Coronary artery (tissue), 2 donors: ENCODE measurements around the gene RUSC1.
"Not testable (repeated sequence)": the region's sequence is repeated elsewhere in the genome, so short reads cannot be mapped to it uniquely, and the experiment has no call there.

Experiments used
- DNase-seq: peaks from one replicate; pipeline ENCODE4 v3.0.0-alpha.2; 2017; ENCODE audit warnings: low spot score
- H3K27ac ChIP-seq, 2 donors: fragments of 200-600 bp; sonication (generic); one replicate each; pipeline ENCODE4 v1.5.1; 2016 to 2019
- H3K4me3 ChIP-seq: fragments of 200-600 bp; sonication (generic); 2 replicates; pipeline ENCODE4 v1.5.1; 2016; ENCODE audit warnings: mild to moderate bottlenecking, moderate library complexity
- CTCF ChIP-seq: fragments of 200-600 bp; sonication (generic); IDR thresholded peaks from one replicate; pipeline ENCODE4 v1.5.1; 2019; ENCODE audit warnings: antibody characterized with exemption

The RUSC1 gene

GRCh38 chr1:155324037-155324716 is 3.5 kb downstream of the RUSC1 start:
- H3K27ac ChIP-seq, result peak overlapping the region; percentile 98 to 99
- DNase-seq, result peak; percentile 98
- TF ChIP-seq CTCF, result no peak
- H3K4me3 ChIP-seq, result peak overlapping the region; percentile 87

GRCh38 chr1:155324717-155325602 is 4.3 kb downstream of the RUSC1 start:
- peak overlapping the region; percentile 87 for H3K4me3 ChIP-seq
- no peak for TF ChIP-seq CTCF
- peak overlapping the region; percentile 98 to 99 for H3K27ac ChIP-seq
- peak; percentile 83 for DNase-seq

DNA sequence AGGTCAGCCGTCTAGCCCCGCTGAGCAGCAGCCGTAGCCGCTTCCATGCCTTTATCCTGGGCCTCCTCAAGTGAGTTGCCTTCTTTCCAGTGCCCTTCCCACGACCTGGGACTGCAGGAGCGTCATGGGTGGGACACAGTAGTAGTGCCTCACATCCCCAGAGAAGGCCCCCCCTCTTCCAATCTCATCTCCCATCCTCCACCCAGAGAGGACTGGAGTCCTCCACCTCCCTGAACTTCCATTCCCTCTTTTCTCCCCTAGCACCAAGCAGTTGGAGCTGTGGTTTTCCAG is 4.9 kb downstream of the RUSC1 start:
- Histone ChIP-seq H3K4me3 (peak overlapping the region; percentile 87), H3K27ac (peak overlapping the region in 1 of 2 donors; percentile 98)
- DNase-seq, result no peak
- TF ChIP-seq CTCF, result no peak

- no peak for DNase-seq
Measured at GRCh38 chr1:155326020-155326526, 5.4 kb downstream of the RUSC1 start.

DNA sequence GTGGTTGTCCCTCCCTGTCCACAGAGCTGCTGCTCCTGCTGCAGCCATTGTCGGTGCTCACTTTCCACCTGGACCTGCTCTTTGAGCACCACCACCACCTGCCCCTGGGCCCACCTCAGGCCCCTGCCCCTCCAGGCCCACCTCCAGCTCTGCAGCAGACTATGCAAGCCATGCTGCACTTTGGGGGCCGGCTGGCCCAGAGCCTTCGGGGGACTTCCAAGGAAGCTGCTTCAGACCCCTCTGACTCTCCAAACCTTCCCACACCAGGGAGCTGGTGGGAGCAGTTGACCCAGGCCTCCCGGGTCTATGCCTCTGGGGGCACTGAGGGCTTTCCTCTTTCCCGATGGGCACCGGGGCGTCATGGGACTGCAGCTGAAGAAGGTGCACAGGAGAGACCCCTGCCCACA is 5.9 kb downstream of the RUSC1 start:
- TF ChIP-seq CTCF, result no peak
- DNase-seq, result no peak
- Histone ChIP-seq H3K4me3 (no peak overlapping the region), H3K27ac (no peak overlapping the region)

More at GRCh38 chr1:155326020-155326526, 5.4 kb downstream of the RUSC1 start:
- TF ChIP-seq CTCF, result no peak
- H3K4me3 ChIP-seq, result no peak overlapping the region
- no peak overlapping the region for H3K27ac ChIP-seq

DNA sequence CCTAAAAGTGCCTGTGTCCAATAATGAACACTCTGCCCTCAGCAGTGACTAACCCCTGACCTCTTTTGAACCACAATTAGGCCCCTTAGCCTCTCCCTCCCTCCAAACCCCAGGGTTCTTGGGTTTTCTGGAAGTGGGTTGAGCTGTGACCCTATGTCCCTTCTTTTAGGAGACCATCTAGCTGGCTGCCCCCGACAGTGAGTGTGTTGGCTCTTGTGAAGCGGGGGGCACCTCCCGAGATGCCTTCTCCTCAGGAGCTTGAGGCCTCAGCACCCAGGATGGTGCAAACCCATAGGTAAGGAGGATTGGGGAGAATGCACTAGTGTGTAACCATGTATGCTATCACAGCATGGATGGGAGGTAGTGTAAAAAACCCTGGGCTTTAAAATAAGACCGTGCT is 7.3 kb downstream of the RUSC1 start:
- H3K27ac ChIP-seq, result no peak overlapping the region
- no peak for DNase-seq
- TF ChIP-seq CTCF, result no peak
- no peak overlapping the region for H3K4me3 ChIP-seq

GRCh38 chr1:155328856-155329255 is 8.2 kb downstream of the RUSC1 start:
- not testable (repeated sequence) for H3K4me3 ChIP-seq, DNase-seq, H3K27ac ChIP-seq
